ENCODE results near the gene TBC1D14. TPM values are rescaled to one million over a fixed set of nuclear protein-coding genes. Genes with fewer than 3 reads are reported as not detected.

Gene TBC1D14
- total and polyA plus RNA-seq, 2 of the 8 experiments (the other 6 are each of a cell fraction or from before 2014, with no cell fraction given), result 45.6 to 48.2 TPM

DNA sequence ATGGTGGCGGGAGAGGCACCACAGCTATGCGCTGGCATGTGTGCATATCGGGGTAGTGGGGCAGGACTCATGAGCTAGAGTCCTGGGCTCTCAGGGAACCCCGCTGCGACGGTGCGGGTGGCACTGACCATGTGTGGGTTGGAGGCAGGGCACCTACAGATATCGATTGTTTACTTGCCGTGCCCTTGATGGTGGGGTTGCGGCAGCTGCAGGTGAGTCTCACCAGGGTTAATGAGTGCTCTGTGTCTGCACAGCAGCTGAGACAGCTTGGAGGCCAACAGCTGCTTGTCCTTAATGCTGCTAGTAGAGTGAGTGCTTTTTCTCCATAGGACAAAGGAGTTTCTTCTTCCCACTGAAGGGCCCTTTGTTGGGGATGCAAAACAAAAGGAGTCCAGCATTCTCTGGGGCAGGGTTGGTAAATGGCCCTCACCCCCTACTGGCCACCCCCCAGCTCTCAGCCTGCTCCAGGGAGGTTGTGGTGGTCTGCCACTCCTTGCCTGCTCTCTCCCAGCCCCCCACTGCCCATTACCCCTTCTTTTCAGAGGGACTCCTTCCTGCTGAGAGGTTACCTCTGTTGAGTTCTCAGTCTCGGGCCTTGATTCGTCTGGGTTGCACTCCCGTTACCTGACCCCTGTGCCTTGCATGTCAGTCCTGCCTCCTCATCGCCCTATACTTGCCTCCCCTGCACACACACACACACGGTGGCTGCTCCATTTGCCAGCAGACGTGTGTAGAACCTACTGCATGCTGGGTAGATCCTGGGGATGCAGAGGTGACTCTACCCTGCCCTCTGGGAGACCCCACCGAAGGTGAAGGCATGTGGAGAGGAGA, 52.8 kb downstream of the TBC1D14 start:
- H3K9me3 ChIP-seq (ENCODE audit: insufficient read depth in 2 of 2, low read depth in 1 of 2, low read length in 1 of 2), result no peaks in the 10 kb centered on the region
- peak overlapping the region; percentile 70 for H3K4ac ChIP-seq (replicated peaks; ENCODE audit: insufficient read length, low read depth, low read length)
- H4K8ac ChIP-seq (ENCODE audit: extremely low read depth, insufficient read depth, low read length), result peak overlapping the region; percentile 58; the same call in 1 of the 2 replicates
- peak overlapping the region; percentile 72 for H2BK12ac ChIP-seq (ENCODE audit: low read depth, low read length)
- peak overlapping the region; percentile 63; the same call in 1 of the 2 replicates for H2BK15ac ChIP-seq (ENCODE audit: low read length)
- H3K4me2 ChIP-seq (ENCODE audit: insufficient read depth in 1 of 2, low read depth in 2 of 2, low read length in 2 of 2), result peak overlapping the region; percentile 50 to 54
- peak overlapping the region; percentile 61 for H4K91ac ChIP-seq (replicated peaks; ENCODE audit: insufficient read length, low read length)
- no peak overlapping the region for H2BK120ac ChIP-seq (replicated peaks; ENCODE audit: low read depth, low read length)
- peak overlapping the region; percentile 87 for H2AK5ac ChIP-seq (ENCODE audit: low read depth, low read length)
- peak overlapping the region; percentile 92; the same call in 1 of the 2 replicates for H2BK5ac ChIP-seq (ENCODE audit: low read depth, low read length)
- H4K5ac ChIP-seq (ENCODE audit: insufficient read length, low read depth, low read length), result peak overlapping the region; percentile 38
- DNase-seq (ENCODE audit: low read depth in 1 of 2, low spot score in 2 of 2) (no peak), FAIRE-seq (no peak)
- H2BK20ac ChIP-seq (ENCODE audit: low read length), result peak overlapping the region; percentile 82; the same call in 1 of the 2 replicates
- H3K9ac ChIP-seq (replicated peaks in 1 of 4; ENCODE audit: extremely low read depth in 1 of 4, low read depth in 3 of 4, low read length in 3 of 4), result no peak overlapping the region
- H3K56ac ChIP-seq (replicated peaks; ENCODE audit: insufficient read length, low read depth, low read length), result no peak overlapping the region
- H3K79me2 ChIP-seq (ENCODE audit: control insufficient read depth in 1 of 2, insufficient read depth in 2 of 2, low read length in 2 of 2), result peaks cover 0 to 51% of the 10 kb centered on the region in 2 experiments; a peak in 2 of 4 replicates
- no peaks in the 10 kb centered on the region; the same call in 1 of the 2 replicates for H3K23me2 ChIP-seq (ENCODE audit: low read depth, low read length)
- H3K36me3 ChIP-seq (ENCODE audit: control insufficient read depth in 2 of 4, insufficient read depth in 4 of 4, low read length in 3 of 4), result no peaks in the 10 kb centered on the region
- H3K14ac ChIP-seq (ENCODE audit: insufficient read length), result no peak overlapping the region
- H3K79me1 ChIP-seq (ENCODE audit: low read depth, low read length), result peaks cover 3% of the 10 kb centered on the region
- no peaks in the 10 kb centered on the region for H3K27me3 ChIP-seq (replicated peaks in 1 of 4; ENCODE audit: control insufficient read depth in 3 of 4, extremely low read depth in 1 of 4, insufficient read depth in 3 of 4, low read length in 3 of 4)
- no peak overlapping the region for H2AFZ ChIP-seq (ENCODE audit: low read length)
- POLR2A ChIA-PET (ENCODE audit: partially characterized antibody), result interaction anchor here (2.2 to 3.4 kb wide), 2 partner anchors 11 to 25 kb away, joined by 5 to 29 read pairs; no protein-coding TSS in a partner anchor
- H3K23ac ChIP-seq (ENCODE audit: insufficient read length), result no peak overlapping the region
- H3K27ac ChIP-seq (ENCODE audit: low read depth, low read length), result peak overlapping the region; percentile 68
- peak overlapping the region in 1 of 4 experiments; percentile 2; a peak in 1 of 8 replicates for H3K4me3 ChIP-seq (ENCODE audit: extremely low read depth in 1 of 4, insufficient read depth in 2 of 4, low read depth in 3 of 4, low read length in 4 of 4)
- H4K20me1 ChIP-seq (replicated peaks in 1 of 2; ENCODE audit: control insufficient read depth in 1 of 2, insufficient read depth in 2 of 2, low read length in 2 of 2), result peaks cover 0 to 2% of the 10 kb centered on the region in 2 experiments
- WGBS, 2 experiments (ENCODE audit: extremely low coverage in 1 of 2, insufficient coverage in 1 of 2, insufficient read length in 1 of 2, insufficient replicate concordance in 2 of 2, low coverage in 1 of 2, low lambda C conversion rate in 2 of 2, missing lambda C conversion rate in 1 of 2), result 61% methylated on average over 17 of the region's 17 CpGs; no CpG with 5 or more reads in 1 of the 2 experiments
- peak overlapping the region; percentile 84 for H3K18ac ChIP-seq (ENCODE audit: extremely low read depth, low read length)
- peaks cover 0 to 29% (median 25%) of the 10 kb centered on the region in 4 experiments; a peak in 6 of 7 replicates for H3K4me1 ChIP-seq (replicated peaks in 1 of 4; ENCODE audit: control insufficient read depth in 3 of 4, insufficient read depth in 4 of 4, low read length in 3 of 4)
- CTCF ChIA-PET (ENCODE audit: partially characterized antibody), result interaction anchor here (0.8 to 3.3 kb wide), 9 partner anchors 9 to 178 kb away, joined by 3 to 31 read pairs (median 4); no protein-coding TSS in a partner anchor
- TF ChIP-seq ATF3 (IDR thresholded peaks at IDR 0.05; ENCODE audit: insufficient read depth, low read depth, low read length), result no peak
- TF ChIP-seq HDAC2 (IDR thresholded peaks at IDR 0.05; ENCODE audit: borderline replicate concordance in 1 of 2, low read depth in 2 of 2, low read length in 2 of 2), result no peak
- TF ChIP-seq TEAD4 (IDR thresholded peaks at IDR 0.05; ENCODE audit: low read depth, low read length), result 0 out of 2 replicates have a peak, but pooled peaks have one; percentile 9
- TF ChIP-seq SP2 (IDR thresholded peaks at IDR 0.05; ENCODE audit: low read length), result no peak
- peak; percentile 67; the same call in 1 of the 2 replicates for TF ChIP-seq RBBP5 (IDR thresholded peaks at IDR 0.05; ENCODE audit: borderline replicate concordance, low read depth, low read length)
- no peak for TF ChIP-seq JUN (IDR thresholded peaks at IDR 0.05; ENCODE audit: low read depth, low read length)
- no peak for TF ChIP-seq EGR1 (IDR thresholded peaks at IDR 0.05; ENCODE audit: borderline replicate concordance, low read depth, low read length)
- no peak for TF ChIP-seq E2F6 (IDR thresholded peaks at IDR 0.05)
- TF ChIP-seq BRCA1 (IDR thresholded peaks at IDR 0.05; ENCODE audit: low read depth, low read length), result no peak
